Occipital lobe (tissue), 2 donors: ENCODE measurements around the gene HPS5. TPM values are rescaled to one million over a fixed set of nuclear protein-coding genes. Genes with fewer than 3 reads are reported as not detected.
"Not testable (repeated sequence)": the region's sequence is repeated elsewhere in the genome, so short reads cannot be mapped to it uniquely, and the experiment has no call there.

ENCODE experiments used
- DNase-seq: peaks from one replicate; lab custom pipeline; 2025; lab: John Stamatoyannopoulos, UW
- total RNA-seq: library from RNA; depleted of rRNA; stranded (reverse); fragments of >200 nt; gene quantifications from one replicate; pipeline ENCODE4 v1.2.3, GENCODE V29; 2014

HPS5 gene
- 126 TPM for total RNA-seq

GRCh38 chr11:18321969-18322711, at the start of gene HPS5, which contains the start of gene GTF2H1:
Gene HPS5, minus strand, starts transcription at chr11:18322140. Its CDS starts 4,282 bp downstream, at chr11:18317858.
Gene GTF2H1, plus strand, starts transcription at chr11:18322567. Its CDS starts 10,508 bp downstream, at chr11:18333075.
- DNase-seq, result peak; percentile 93

GRCh38 chr11:18371279-18371678, 49.3 kb upstream of the HPS5 start:
- DNase-seq, result no peak

- DNase-seq, result no peak
Observed at GRCh38 chr11:18369398-18369797, 47.5 kb upstream of the HPS5 start.

- DNase-seq, result no peak
Observed at GRCh38 chr11:18368221-18368620, 46.3 kb upstream of the HPS5 start.

- no peak for DNase-seq
Observed at GRCh38 chr11:18367431-18367830, 45.5 kb upstream of the HPS5 start.

- no peak for DNase-seq
Observed at GRCh38 chr11:18366286-18366685, 44.3 kb upstream of the HPS5 start.

- no peak for DNase-seq
Observed at GRCh38 chr11:18365741-18366140, 43.8 kb upstream of the HPS5 start.

- no peak for DNase-seq
Observed at GRCh38 chr11:18364495-18365073, 42.6 kb upstream of the HPS5 start.

- no peak for DNase-seq
Observed at GRCh38 chr11:18361154-18361553, 39.2 kb upstream of the HPS5 start.

GRCh38 chr11:18358646-18359045, 36.7 kb upstream of the HPS5 start:
- no peak for DNase-seq

- no peak for DNase-seq
Observed at GRCh38 chr11:18352581-18352980, 30.6 kb upstream of the HPS5 start.

- DNase-seq, result no peak
Observed at GRCh38 chr11:18347471-18348125, 25.7 kb upstream of the HPS5 start.

GRCh38 chr11:18332891-18333290, 11.0 kb upstream of the HPS5 start:
- no peak for DNase-seq

- DNase-seq, result no peak
Observed at GRCh38 chr11:18332302-18332701, 10.4 kb upstream of the HPS5 start.

GRCh38 chr11:18330921-18331320, 9.0 kb upstream of the HPS5 start:
- DNase-seq, result no peak

- DNase-seq, result no peak
Observed at GRCh38 chr11:18329196-18329870, 7.4 kb upstream of the HPS5 start.

- DNase-seq, result no peak
Observed at GRCh38 chr11:18324381-18324780, 2.4 kb upstream of the HPS5 start.

- not testable (repeated sequence) for DNase-seq
Observed at GRCh38 chr11:18323881-18324280, 1.9 kb upstream of the HPS5 start.

- DNase-seq, result no peak
Observed at GRCh38 chr11:18322818-18323570, 1.1 kb upstream of the HPS5 start.

- DNase-seq, result no peak
Observed at GRCh38 chr11:18321578-18321968, 367 bp downstream of the HPS5 start.

GRCh38 chr11:18320617-18321016, 1.3 kb downstream of the HPS5 start:
- DNase-seq, result no peak
